Right cardiac atrium (tissue), 5 donors: ENCODE data around the gene TMEM50A. TPM values are rescaled to one million over a fixed set of nuclear protein-coding genes. Genes with fewer than 3 reads are reported as not detected.
A peak's percentile ranks its signal among the peaks of the same experiment; 100 is the strongest.
"Not testable (repeated sequence)": the region's sequence is repeated elsewhere in the genome, so short reads cannot be mapped to it uniquely, and the experiment has no call there.

Source experiments
- ATAC-seq, 2 donors: fragments of 200-7000 bp; cut with Tn5 transposase; one replicate each; pipeline versions ENCODE4 v1.8.0 to v1.9.1; 2020; ENCODE audit warnings: moderate library complexity in 2 of 2, mild to moderate bottlenecking in 1 of 2
- DNase-seq, 3 donors: peaks; one replicate each; pipeline ENCODE4 v3.0.0-alpha.2; 2020
- H3K27ac ChIP-seq: one replicate; pipeline ENCODE4 v1.5.1; 2013; ENCODE audit warnings: mild to moderate bottlenecking, low read length, control low read depth, moderate library complexity
- H3K27me3 ChIP-seq: one replicate; pipeline ENCODE4 v1.6.1; 2013; ENCODE audit not compliant: control insufficient read depth, insufficient read depth
- H3K4me1 ChIP-seq: one replicate; pipeline ENCODE4 v1.6.1; 2013; ENCODE audit warnings: low read length; ENCODE audit not compliant: control insufficient read depth, insufficient read depth
- H3K4me3 ChIP-seq: one replicate; pipeline ENCODE4 v1.5.1; 2013; ENCODE audit warnings: low read length, control low read depth
- H3K9me3 ChIP-seq: one replicate; pipeline ENCODE4 v1.6.1; 2013; ENCODE audit warnings: low read length; ENCODE audit not compliant: control insufficient read depth
- WGBS: extraction: QIAGEN DNeasy Blood & Tissue Kit; methylation state at CpG from one replicate; pipeline ENCODE4 v1.1.7; 2013; 5-methylcytosine and 5-hydroxymethylcytosine counted together
- intact Hi-C, 4 donors: fragments of 100-400 bp; cut with DNase I; formaldehyde crosslinking; loops; one replicate each; pipeline versions ENCODE4 v1.11.0 to v1.14.0; 2022 to 2023
- long read RNA-seq, 4 donors: library from polyadenylated mRNA; unstranded; transcript quantifications; one replicate each; pipeline ENCODE4 v2.0.0, GENCODE V29; 2020 to 2021
- polyA plus RNA-seq: library from polyadenylated mRNA; stranded (reverse); fragments of 200-250 nt; gene quantifications from one replicate; pipeline ENCODE4 v1.2.3, GENCODE V29; 2013
- total RNA-seq, 4 donors: library from RNA; stranded (reverse); fragmentation: NEBNext Ultra II Directional; extraction: Animal tissue kit (Norgen Biotek cat#: 25700); gene quantifications; one replicate each; pipeline ENCODE4 v1.2.1, GENCODE V29; 2021
- donor health status: healthy with polysubstance abuse.
- donor health status: DM: no; HTN: yes; CAD: no.
- donor health status: DM: no; HTN: no; CAD: no.
- donor health status: DM: no; HTN: yes; CAD: no; lungs with severe emphysema.
- donor health status: DM: yes; HTN: yes; CAD: no.

Gene TMEM50A
- total RNA-seq: 100 to 1,000 TPM in 2 of 4 donors, 10 to 100 TPM in 2; 83.9 to 106 (median 98.6) TPM
- 120 TPM for polyA plus RNA-seq
- long read RNA-seq, donor 1, transcript TMEM50A-201 (7 exons, 2,683 nt): major isoform, 69 of 87 reads
- long read RNA-seq, donor 1, partial matches to known transcripts: 7 of 87 reads
- long read RNA-seq, donor 1, other reads (novel, unspliced or antisense): 5 of 87 reads
- long read RNA-seq, donor 2, transcript TMEM50A-201 (7 exons, 2,683 nt): major isoform, 38 of 43 reads
- long read RNA-seq, donor 2, partial matches to known transcripts: 1 of 43 reads
- long read RNA-seq, donor 2, other reads (novel, unspliced or antisense): 3 of 43 reads
- long read RNA-seq, donor 3, transcript TMEM50A-201 (7 exons, 2,683 nt): major isoform, 111 of 125 reads
- long read RNA-seq, donor 3, partial matches to known transcripts: 1 of 125 reads
- long read RNA-seq, donor 3, other reads (novel, unspliced or antisense): 11 of 125 reads
- long read RNA-seq, donor 4, transcript TMEM50A-201 (7 exons, 2,683 nt): major isoform, 43 of 45 reads
- long read RNA-seq, donor 4, partial matches to known transcripts: 0 of 45 reads
- long read RNA-seq, donor 4, other reads (novel, unspliced or antisense): 1 of 45 reads

GRCh38 chr1:25338188-25338981 is at the start of gene TMEM50A:
TSS of gene TMEM50A (plus strand) at chr1:25338334. CDS start at chr1:25340487, 2,153 bp downstream.
- H3K27ac ChIP-seq: peak within 1 kb of the TSS; percentile 96
- no peaks in the 10 kb centered on the region for H3K9me3 ChIP-seq
- H3K4me1 ChIP-seq: no peaks in the 10 kb centered on the region
- ATAC-seq (peak; percentile 98), DNase-seq (peak; percentile 91 to 97 (median 96))
- H3K4me3 ChIP-seq: peak within 1 kb of the TSS; percentile 94
- intact Hi-C loops: no loop called here
- under 1% methylated on average over 68 of the region's 75 CpGs for WGBS
- no peaks in the 10 kb centered on the region for H3K27me3 ChIP-seq

GRCh38 chr1:25288573-25289101 is 49.5 kb upstream of the TMEM50A start:
- not testable (repeated sequence) for ATAC-seq, H3K27ac ChIP-seq, H3K27me3 ChIP-seq, DNase-seq, H3K4me1 ChIP-seq, H3K9me3 ChIP-seq, H3K4me3 ChIP-seq
- 87% methylated on average over 3 of the region's 8 CpGs for WGBS
- intact Hi-C loops: loop anchor here in 1 of 4 donors (5.0 kb wide), 1 partner anchor 124 kb away; no protein-coding TSS in a partner anchor

- H3K27me3 ChIP-seq, ATAC-seq, H3K4me3 ChIP-seq, H3K27ac ChIP-seq, H3K9me3 ChIP-seq, H3K4me1 ChIP-seq, DNase-seq, intact Hi-C loops: not testable (repeated sequence)
- WGBS: 16% methylated on average over 5 of the region's 6 CpGs
These were observed 48.1 kb upstream of the TMEM50A start for GRCh38 chr1:25290043-25290442.

GRCh38 chr1:25293426-25293825 is 44.7 kb upstream of the TMEM50A start:
- H3K27ac ChIP-seq, intact Hi-C loops, H3K4me1 ChIP-seq, DNase-seq, H3K9me3 ChIP-seq, H3K27me3 ChIP-seq, ATAC-seq, H3K4me3 ChIP-seq: not testable (repeated sequence)
- 84% methylated on average over 2 of the region's 2 CpGs for WGBS

- 62% methylated on average over 4 of the region's 14 CpGs for WGBS
- H3K4me1 ChIP-seq, H3K4me3 ChIP-seq, DNase-seq, H3K27me3 ChIP-seq, intact Hi-C loops, H3K27ac ChIP-seq, H3K9me3 ChIP-seq: not testable (repeated sequence)
- ATAC-seq: peak in 1 of 2 donors; percentile 78
These were observed 43.0 kb upstream of the TMEM50A start for GRCh38 chr1:25294889-25295826.

- intact Hi-C loops, H3K27ac ChIP-seq, ATAC-seq, H3K4me3 ChIP-seq, H3K27me3 ChIP-seq, DNase-seq, H3K9me3 ChIP-seq, H3K4me1 ChIP-seq: not testable (repeated sequence)
- 56% methylated on average over 5 of the region's 8 CpGs for WGBS
These were observed 41.6 kb upstream of the TMEM50A start for GRCh38 chr1:25296501-25296900.

- H3K4me1 ChIP-seq, H3K27me3 ChIP-seq, intact Hi-C loops, H3K9me3 ChIP-seq, H3K4me3 ChIP-seq: not testable (repeated sequence)
- 58% methylated on average over 7 of the region's 9 CpGs for WGBS
- peak overlapping the region; percentile 75 for H3K27ac ChIP-seq
- ATAC-seq: peak in 1 of 2 donors; percentile 82
- peak in 2 of 3 donors; percentile 44 to 52 for DNase-seq
These were observed 37.4 kb upstream of the TMEM50A start for GRCh38 chr1:25300729-25301128.

GRCh38 chr1:25302330-25302729 is 35.8 kb upstream of the TMEM50A start:
- H3K27me3 ChIP-seq, H3K4me1 ChIP-seq, H3K9me3 ChIP-seq, H3K27ac ChIP-seq, H3K4me3 ChIP-seq, intact Hi-C loops, DNase-seq: not testable (repeated sequence)
- ATAC-seq: peak in 1 of 2 donors; percentile 56
- WGBS: 65% methylated on average over 3 of the region's 3 CpGs

GRCh38 chr1:25304936-25305335 is 33.2 kb upstream of the TMEM50A start:
- H3K27ac ChIP-seq, H3K4me3 ChIP-seq, H3K9me3 ChIP-seq, H3K4me1 ChIP-seq, DNase-seq, H3K27me3 ChIP-seq, intact Hi-C loops: not testable (repeated sequence)
- peak in 1 of 2 donors; percentile 66 for ATAC-seq
- WGBS: 36% methylated on average over 4 of the region's 4 CpGs

GRCh38 chr1:25308168-25308567 is 30.0 kb upstream of the TMEM50A start:
- H3K4me1 ChIP-seq, intact Hi-C loops, H3K27ac ChIP-seq, ATAC-seq, DNase-seq, H3K4me3 ChIP-seq, H3K27me3 ChIP-seq, H3K9me3 ChIP-seq: not testable (repeated sequence)
- WGBS: no CpG with 5 or more reads among the region's 1 CpG
